Activated CD8-positive, alpha-beta memory T cell treated with anti-CD3 and anti-CD28 coated beads for 24 hours (primary cell): ENCODE data around the gene SON.
"Not testable (repeated sequence)": the region's sequence is repeated elsewhere in the genome, so short reads cannot be mapped to it uniquely, and the experiment has no call there.

Source experiments
- DNase-seq: peaks from one replicate; pipeline ENCODE4 v3.0.0-alpha.2; 2020

The SON gene

GRCh38 chr21:33542640-33543504, at the start of gene SON:
SON (plus strand) TSS chr21:33543038; CDS start chr21:33543093, 55 bp downstream.
- peak; percentile 95 for DNase-seq

GRCh38 chr21:33493756-33494155, 49.1 kb upstream of the SON start:
- DNase-seq: no peak

GRCh38 chr21:33495743-33496142, 47.1 kb upstream of the SON start:
- DNase-seq: no peak

GRCh38 chr21:33496345-33496744, 46.5 kb upstream of the SON start:
- DNase-seq: no peak

GRCh38 chr21:33505833-33506232, 37.0 kb upstream of the SON start:
- DNase-seq: no peak

GRCh38 chr21:33507003-33507402, 35.8 kb upstream of the SON start:
- not testable (repeated sequence) for DNase-seq

GRCh38 chr21:33510826-33511225, 32.0 kb upstream of the SON start:
- DNase-seq: no peak

- DNase-seq: no peak
These were observed 31.2 kb upstream of the SON start for GRCh38 chr21:33511639-33512038.

- no peak for DNase-seq
These were observed 30.4 kb upstream of the SON start for GRCh38 chr21:33512481-33512880.

GRCh38 chr21:33514229-33514628, 28.6 kb upstream of the SON start:
- no peak for DNase-seq

GRCh38 chr21:33518899-33519298, 23.9 kb upstream of the SON start:
- DNase-seq: no peak

GRCh38 chr21:33522297-33522952, 20.4 kb upstream of the SON start:
- no peak for DNase-seq

GRCh38 chr21:33522953-33523349, 19.9 kb upstream of the SON start:
- no peak for DNase-seq

- no peak for DNase-seq
These were observed 11.8 kb upstream of the SON start for GRCh38 chr21:33531007-33531406.

- no peak for DNase-seq
These were observed 5.6 kb upstream of the SON start for GRCh38 chr21:33537212-33537611.

- DNase-seq: no peak
These were observed 3.2 kb upstream of the SON start for GRCh38 chr21:33539616-33540015.

- DNase-seq: no peak
These were observed 2.1 kb upstream of the SON start for GRCh38 chr21:33540711-33541104.

- no peak for DNase-seq
These were observed 1.6 kb upstream of the SON start for GRCh38 chr21:33541105-33541711.

- peak; percentile 92 for DNase-seq
These were observed 840 bp upstream of the SON start, which contains the start of gene GART for GRCh38 chr21:33541756-33542639. GART (minus strand) TSS chr21:33542117; CDS start chr21:33539315, 2,802 bp downstream.

- no peak for DNase-seq
These were observed 779 bp downstream of the SON start for GRCh38 chr21:33543505-33544129.

GRCh38 chr21:33544451-33545195, 1.8 kb downstream of the SON start:
- no peak for DNase-seq

- DNase-seq: no peak
These were observed 3.2 kb downstream of the SON start for GRCh38 chr21:33546086-33546485.
